ENCODE data around the gene SYT6.

SYT6 gene

GRCh38 chr1:114108751-114109255 lies 44.9 kb downstream of the SYT6 start:
- in situ Hi-C loops (cut with HindIII; ENCODE audit: low pct_unique_long_range_greater_than_20kb, low sequenced_read_pairs): no loop called here

GRCh38 chr1:114107474-114108435 lies 45.9 kb downstream of the SYT6 start:
- no peak for TF ChIP-seq JUND (IDR thresholded peaks at IDR 0.05; ENCODE audit: low read depth)
- no peak for DNase-seq (ENCODE audit: low read depth in 1 of 2, low spot score in 1 of 2)
- in situ Hi-C loops (cut with HindIII; ENCODE audit: low pct_unique_long_range_greater_than_20kb, low sequenced_read_pairs): no loop called here

More at GRCh38 chr1:114108751-114109255, 44.9 kb downstream of the SYT6 start:
- TF ChIP-seq JUND (IDR thresholded peaks at IDR 0.05; ENCODE audit: low read depth): no peak
- DNase-seq (ENCODE audit: low read depth in 1 of 2, low spot score in 1 of 2): no peak

GRCh38 chr1:114105421-114105979 lies 48.2 kb downstream of the SYT6 start:
- TF ChIP-seq JUND (IDR thresholded peaks at IDR 0.05; ENCODE audit: low read depth): no peak
- DNase-seq (ENCODE audit: low read depth in 1 of 2, low spot score in 1 of 2): no peak
- in situ Hi-C loops (cut with HindIII; ENCODE audit: low pct_unique_long_range_greater_than_20kb, low sequenced_read_pairs): no loop called here

- no peak for DNase-seq (ENCODE audit: low read depth in 1 of 2, low spot score in 1 of 2)
- no peak for TF ChIP-seq JUND (IDR thresholded peaks at IDR 0.05; ENCODE audit: low read depth)
- in situ Hi-C loops (cut with HindIII; ENCODE audit: low pct_unique_long_range_greater_than_20kb, low sequenced_read_pairs): no loop called here
These were observed 48.7 kb downstream of the SYT6 start for GRCh38 chr1:114104949-114105348.

GRCh38 chr1:114103992-114104391 lies 49.7 kb downstream of the SYT6 start:
- DNase-seq (ENCODE audit: low read depth in 1 of 2, low spot score in 1 of 2): no peak
- in situ Hi-C loops (cut with HindIII; ENCODE audit: low pct_unique_long_range_greater_than_20kb, low sequenced_read_pairs): no loop called here
- no peak for TF ChIP-seq JUND (IDR thresholded peaks at IDR 0.05; ENCODE audit: low read depth)

GRCh38 chr1:114102136-114102535 lies 51.5 kb downstream of the SYT6 start:
- no peak for TF ChIP-seq JUND (IDR thresholded peaks at IDR 0.05; ENCODE audit: low read depth)
- DNase-seq (ENCODE audit: low read depth in 1 of 2, low spot score in 1 of 2): no peak
- in situ Hi-C loops (cut with HindIII; ENCODE audit: low pct_unique_long_range_greater_than_20kb, low sequenced_read_pairs): no loop called here

GRCh38 chr1:114100148-114100547 lies 53.5 kb downstream of the SYT6 start:
- in situ Hi-C loops (cut with HindIII; ENCODE audit: low pct_unique_long_range_greater_than_20kb, low sequenced_read_pairs): no loop called here
- no peak for TF ChIP-seq JUND (IDR thresholded peaks at IDR 0.05; ENCODE audit: low read depth)
- DNase-seq (ENCODE audit: low read depth in 1 of 2, low spot score in 1 of 2): no peak

GRCh38 chr1:114099268-114099667 lies 54.4 kb downstream of the SYT6 start:
- TF ChIP-seq JUND (IDR thresholded peaks at IDR 0.05; ENCODE audit: low read depth): no peak
- in situ Hi-C loops (cut with HindIII; ENCODE audit: low pct_unique_long_range_greater_than_20kb, low sequenced_read_pairs): no loop called here
- no peak for DNase-seq (ENCODE audit: low read depth in 1 of 2, low spot score in 1 of 2)

- no peak for DNase-seq (ENCODE audit: low read depth in 1 of 2, low spot score in 1 of 2)
- in situ Hi-C loops (cut with HindIII; ENCODE audit: low pct_unique_long_range_greater_than_20kb, low sequenced_read_pairs): no loop called here
- TF ChIP-seq JUND (IDR thresholded peaks at IDR 0.05; ENCODE audit: low read depth): no peak
These were observed 56.6 kb downstream of the SYT6 start for GRCh38 chr1:114097109-114097508.

- no peak for TF ChIP-seq JUND (IDR thresholded peaks at IDR 0.05; ENCODE audit: low read depth)
- no peak for DNase-seq (ENCODE audit: low read depth in 1 of 2, low spot score in 1 of 2)
- in situ Hi-C loops (cut with HindIII; ENCODE audit: low pct_unique_long_range_greater_than_20kb, low sequenced_read_pairs): no loop called here
These were observed 59.0 kb downstream of the SYT6 start for GRCh38 chr1:114094675-114095074.

- no peak for TF ChIP-seq JUND (IDR thresholded peaks at IDR 0.05; ENCODE audit: low read depth)
- DNase-seq (ENCODE audit: low read depth in 1 of 2, low spot score in 1 of 2): no peak
- in situ Hi-C loops (cut with HindIII; ENCODE audit: low pct_unique_long_range_greater_than_20kb, low sequenced_read_pairs): no loop called here
These were observed 59.4 kb downstream of the SYT6 start for GRCh38 chr1:114094363-114094634.

- no peak for TF ChIP-seq JUND (IDR thresholded peaks at IDR 0.05; ENCODE audit: low read depth)
- DNase-seq (ENCODE audit: low read depth in 1 of 2, low spot score in 1 of 2): peak in 1 of 2 experiments; percentile 25
- in situ Hi-C loops (cut with HindIII; ENCODE audit: low pct_unique_long_range_greater_than_20kb, low sequenced_read_pairs): no loop called here
These were observed 59.9 kb downstream of the SYT6 start for GRCh38 chr1:114093624-114094362.
